Lung (tissue), 12 donors: ENCODE measurements around the gene TCERG1. TPM values are rescaled to one million over a fixed set of nuclear protein-coding genes. Genes with fewer than 3 reads are reported as not detected.
A peak's percentile ranks its signal among the peaks of the same experiment; 100 is the strongest.

ENCODE experiments used
- ATAC-seq: fragments of 200-7000 bp; cut with Tn5 transposase; one replicate; pipeline ENCODE4 v1.9.1; 2020; ENCODE audit warnings: moderate number of reproducible peaks; ENCODE audit not compliant: insufficient read depth, low FRiP score
- DNase-seq, 3 donors: peaks; one replicate each; pipeline ENCODE4 v3.0.0-alpha.2; 2013 to 2017
- H3K27ac ChIP-seq, 2 donors: one replicate each; pipeline ENCODE4 v1.5.1; 2013; ENCODE audit warnings: mild to moderate bottlenecking in 2 of 2, moderate library complexity in 2 of 2, control low read depth in 1 of 2, inconsistent platforms in 1 of 2, low read depth in 1 of 2, low read length in 1 of 2
- H3K27me3 ChIP-seq, 3 donors: one replicate each; pipeline ENCODE4 v1.5.1; 2013; ENCODE audit warnings: low read length in 2 of 3; ENCODE audit not compliant: control insufficient read depth in 3 of 3, insufficient read depth in 3 of 3
- H3K36me3 ChIP-seq, 4 donors: one replicate each; pipeline ENCODE4 v1.5.1; 2013; ENCODE audit warnings: low read length in 4 of 4, mild to moderate bottlenecking in 1 of 4, moderate library complexity in 1 of 4; ENCODE audit not compliant: control insufficient read depth in 4 of 4, insufficient read depth in 4 of 4
- H3K4me1 ChIP-seq, 5 donors: one replicate each; pipeline ENCODE4 v1.5.1; 2013; ENCODE audit warnings: low read length in 5 of 5, mild to moderate bottlenecking in 2 of 5, moderate library complexity in 1 of 5; ENCODE audit not compliant: control insufficient read depth in 5 of 5, insufficient read depth in 5 of 5
- H3K4me3 ChIP-seq: one replicate; pipeline ENCODE4 v1.5.1; 2013; ENCODE audit warnings: mild to moderate bottlenecking, control low read depth, moderate library complexity
- H3K9ac ChIP-seq, 2 donors: one replicate each; pipeline ENCODE4 v1.5.1; 2013; ENCODE audit warnings: low read length in 2 of 2, control low read depth in 1 of 2; ENCODE audit not compliant: insufficient read depth in 1 of 2
- H3K9me3 ChIP-seq, 4 donors: one replicate each; pipeline ENCODE4 v1.5.1; 2013; ENCODE audit warnings: low read length in 3 of 4, mild to moderate bottlenecking in 1 of 4, moderate library complexity in 1 of 4; ENCODE audit not compliant: control insufficient read depth in 4 of 4, insufficient read depth in 3 of 4
- CTCF ChIP-seq: IDR thresholded peaks from 2 replicates; pipeline ENCODE4 v1.5.1; 2012; ENCODE audit warnings: mild to moderate bottlenecking; ENCODE audit errors: control extremely low read depth, extremely low read depth
- WGBS, 2 donors: extraction: QIAGEN DNeasy Blood & Tissue Kit; methylation state at CpG; one replicate each; pipeline ENCODE4 v1.1.7; 2013; 5-methylcytosine and 5-hydroxymethylcytosine counted together
- polyA plus RNA-seq, 2 donors: library from polyadenylated mRNA; stranded (reverse); fragments of 200-250 nt; gene quantifications; one replicate each; pipeline ENCODE4 v1.2.1, GENCODE V29; 2013
- total RNA-seq, 2 donors: library from RNA; depleted of rRNA in 1 of 2; stranded (reverse); fragments of >200 nt in 1 of 2; gene quantifications; one replicate each; pipeline ENCODE4 v1.2.1, GENCODE V29; 2014 to 2021
- donor health status: control.
- donor health status: control.
- donor health status: Bipolar disorder and iron deficiency.
- donor health status: healthy.
- donor health status: DM: yes; HTN: yes; CAD: no.

The TCERG1 gene
- total and polyA plus RNA-seq, 4 donors, result 21.1 to 79.2 (median 45.2) TPM

DNA sequence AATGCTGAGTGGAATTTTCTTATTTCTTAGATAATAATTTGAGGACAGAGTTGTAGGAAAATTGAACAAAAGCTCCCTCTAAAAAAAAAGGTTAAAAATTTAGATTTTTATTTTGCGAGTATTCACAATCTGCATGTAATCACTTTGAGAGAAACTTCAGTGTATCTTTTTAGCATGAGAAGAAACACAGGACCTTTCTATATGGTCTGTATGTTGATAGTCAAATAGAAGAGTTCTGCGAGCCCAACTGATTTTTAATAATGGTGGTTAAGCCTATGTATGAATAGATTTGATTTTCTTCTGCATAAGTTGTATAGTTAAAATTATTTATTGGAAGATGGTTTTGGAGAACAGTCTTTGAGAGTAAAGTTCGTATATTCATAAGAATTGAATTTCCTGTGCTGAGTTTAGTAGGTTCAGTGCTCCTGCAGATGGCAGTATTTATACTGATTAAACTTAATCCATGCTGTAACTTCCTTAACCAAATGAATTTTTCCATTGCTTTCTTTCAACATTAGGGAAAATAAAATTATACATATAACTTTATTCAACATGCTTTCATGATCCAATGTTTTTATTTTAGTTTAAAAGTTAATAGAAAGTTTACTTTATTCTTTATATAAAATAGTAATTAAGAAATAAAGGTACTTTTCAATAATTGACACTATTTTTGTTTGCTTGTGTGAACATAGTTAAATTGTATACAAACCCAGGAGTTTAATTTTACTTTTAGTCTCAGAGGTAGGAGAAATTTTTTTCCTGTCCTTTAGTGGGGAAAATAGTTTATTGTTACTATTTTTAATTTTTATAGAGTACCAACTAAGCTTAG lies 19.6 kb downstream of the TCERG1 start:
- Histone ChIP-seq H3K36me3 (peaks cover 14 to 42% (median 27%) of the 10 kb centered on the region in 4 donors), H3K4me3 (no peak overlapping the region), H3K27ac (no peak overlapping the region), H3K4me1 (no peaks in the 10 kb centered on the region), H3K9ac (no peak overlapping the region), H3K27me3 (no peaks in the 10 kb centered on the region), H3K9me3 (no peaks in the 10 kb centered on the region)
- 66 to 70% methylated on average over 3 of the region's 3 CpGs for WGBS, 2 donors
- no peak for TF ChIP-seq CTCF
- ATAC-seq, result no peak
- peak in 2 of 3 donors; percentile 9 to 13 for DNase-seq

GRCh38 chr5:146467760-146468159 lies 20.6 kb downstream of the TCERG1 start:
- Histone ChIP-seq H3K27me3 (no peaks in the 10 kb centered on the region), H3K4me1 (no peaks in the 10 kb centered on the region), H3K9ac (no peak overlapping the region), H3K4me3 (no peak overlapping the region), H3K27ac (no peak overlapping the region), H3K36me3 (peaks cover 15 to 47% (median 31%) of the 10 kb centered on the region in 4 donors), H3K9me3 (no peaks in the 10 kb centered on the region)
- 93 to 97% methylated on average over 1 of the region's 1 CpG for WGBS, 2 donors
- ATAC-seq (no peak), DNase-seq (no peak)
- TF ChIP-seq CTCF, result no peak

- H3K4me1 ChIP-seq, result no peaks in the 10 kb centered on the region
- no peak overlapping the region for H3K9ac ChIP-seq
- no peak overlapping the region for H3K27ac ChIP-seq
- 90 to 91% methylated on average over 1 of the region's 1 CpG for WGBS, 2 donors
- DNase-seq, result no peak
- no peak for TF ChIP-seq CTCF
- H3K36me3 ChIP-seq, result peaks cover 9 to 42% (median 36%) of the 10 kb centered on the region in 4 donors
- H3K27me3 ChIP-seq, result no peaks in the 10 kb centered on the region
- H3K4me3 ChIP-seq, result no peak overlapping the region
- ATAC-seq, result no peak
- H3K9me3 ChIP-seq, result no peaks in the 10 kb centered on the region
These were observed 26.9 kb downstream of the TCERG1 start for GRCh38 chr5:146474065-146474464.
